NCI-H2227 (cell line): ENCODE measurements around the gene AMDHD1.
A peak's percentile ranks its signal among the peaks of the same experiment; 100 is the strongest.

ENCODE experiments used
- DNase-seq: peaks from one replicate; lab custom pipeline; 2025; ENCODE audit not compliant: unreplicated experiment; lab: John Stamatoyannopoulos, UW

Gene AMDHD1

DNA sequence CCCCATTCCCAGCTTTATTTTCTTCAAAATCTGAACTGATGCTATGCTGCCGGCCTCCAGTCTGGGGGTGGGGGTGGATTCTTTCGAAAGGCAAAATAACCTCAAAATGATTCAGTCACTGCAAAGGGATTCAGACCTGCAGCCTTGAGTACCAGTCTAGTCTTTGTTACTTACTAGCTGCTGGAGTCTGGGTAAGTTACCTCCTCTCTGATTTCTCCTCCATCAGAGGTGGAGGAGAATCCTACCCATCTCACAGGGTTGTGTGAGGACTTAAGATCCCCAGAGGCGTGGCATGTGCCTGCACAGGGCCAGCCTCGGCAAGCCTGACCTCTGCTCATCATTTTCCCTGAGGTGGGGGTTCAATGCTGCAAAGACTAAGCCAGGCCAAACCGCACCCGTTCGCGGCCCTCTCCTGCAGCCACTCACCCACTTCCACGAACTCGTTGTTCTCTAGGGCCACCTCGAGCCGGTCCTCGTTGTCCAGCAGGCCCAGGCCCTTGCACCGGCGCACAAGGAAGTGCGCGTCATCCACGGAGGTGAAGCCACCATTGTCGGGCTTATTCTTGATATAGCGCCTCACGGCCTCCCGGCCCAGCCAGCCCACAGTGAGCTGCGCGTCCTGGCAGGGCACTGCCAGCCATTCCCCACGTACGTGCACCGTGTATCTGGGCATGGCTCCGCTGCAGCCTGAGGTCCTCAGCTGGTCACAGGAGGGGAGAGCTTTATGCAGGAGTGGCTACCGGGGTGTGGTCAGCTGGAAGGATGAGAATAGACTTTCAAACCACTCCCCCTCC lies 52.3 kb downstream of the AMDHD1 start:
- no peak for DNase-seq

DNA sequence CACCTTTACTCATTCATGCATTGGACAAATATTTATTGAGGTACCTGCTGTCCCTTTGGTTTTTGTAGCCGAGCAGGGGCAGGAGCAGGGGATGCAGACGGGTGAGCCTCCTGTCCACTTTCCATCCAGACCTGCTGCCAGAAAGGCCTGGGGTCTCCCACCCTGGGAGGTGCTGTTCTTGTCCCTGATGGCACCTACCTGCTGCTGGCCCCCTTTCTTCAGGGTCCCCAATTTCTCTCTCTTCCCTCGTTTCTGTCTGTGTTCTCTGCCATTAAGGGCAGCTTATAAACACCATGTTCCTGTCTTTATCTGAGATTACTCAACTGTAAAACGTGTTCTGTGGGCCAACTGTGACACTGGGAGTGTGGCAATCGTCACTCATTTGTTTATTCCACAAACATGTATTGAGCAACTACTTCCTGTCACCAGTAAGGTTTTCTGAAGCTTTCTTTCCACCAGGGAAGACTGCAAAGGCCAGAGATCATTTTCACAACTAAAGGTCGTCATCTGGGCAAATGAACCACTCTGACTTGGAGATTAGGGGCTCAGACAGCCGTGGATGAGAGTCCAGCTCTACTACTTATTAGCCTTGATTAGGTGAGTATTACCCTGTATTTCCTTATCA lies 53.0 kb downstream of the AMDHD1 start, which contains the start of gene HAL:
HAL (minus strand) TSS at position 311 of the 625 bp plus-strand sequence. CDS start 434 bp downstream, outside the sequence.
- no peak for DNase-seq

DNA sequence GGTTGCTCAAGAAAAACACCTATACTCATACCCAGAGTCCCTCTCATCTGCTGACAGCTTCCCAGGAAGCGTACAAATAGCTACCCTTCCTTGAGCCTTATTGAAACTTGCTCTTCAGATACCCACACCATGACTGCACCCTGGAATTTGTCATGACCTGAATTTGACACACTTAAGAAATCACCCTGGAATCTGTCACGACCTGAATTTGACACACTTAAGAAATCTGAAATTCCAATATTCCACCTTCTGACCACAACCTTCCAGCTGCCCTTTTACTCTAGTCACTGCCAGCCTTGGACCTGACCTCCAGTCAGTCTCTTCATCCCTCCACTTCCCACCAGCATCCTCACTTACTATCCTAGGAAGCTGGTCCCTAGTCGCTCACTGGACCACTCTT lies 54.1 kb downstream of the AMDHD1 start:
- DNase-seq, result no peak

DNA sequence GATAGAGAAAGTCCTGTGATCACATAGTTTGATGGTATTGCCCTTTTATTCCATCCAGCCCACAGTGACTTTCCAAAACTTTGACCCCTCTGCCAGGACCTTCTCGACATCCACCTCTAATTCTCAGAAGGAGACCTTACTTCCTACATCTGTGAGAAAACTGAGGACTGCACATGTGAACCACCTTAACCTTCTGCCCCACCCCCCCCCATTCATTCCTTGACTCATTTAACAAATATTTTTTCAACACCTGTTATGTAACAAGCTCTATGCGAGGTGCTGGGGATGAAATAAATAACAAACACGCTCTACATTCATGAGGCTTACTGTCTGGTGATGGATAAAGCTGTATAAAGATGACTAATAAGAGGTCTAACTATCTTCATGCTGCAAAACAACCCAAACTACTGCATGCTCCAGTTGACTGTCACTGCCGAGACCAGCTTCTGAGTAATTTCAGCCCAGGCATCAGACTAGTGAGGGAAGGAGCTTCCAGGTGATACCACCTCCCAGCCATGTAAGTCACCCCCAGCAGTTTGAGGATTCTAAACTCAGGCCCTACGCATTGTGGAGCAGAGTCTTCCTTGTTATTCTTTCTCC lies 54.9 kb downstream of the AMDHD1 start:
- no peak for DNase-seq

DNA sequence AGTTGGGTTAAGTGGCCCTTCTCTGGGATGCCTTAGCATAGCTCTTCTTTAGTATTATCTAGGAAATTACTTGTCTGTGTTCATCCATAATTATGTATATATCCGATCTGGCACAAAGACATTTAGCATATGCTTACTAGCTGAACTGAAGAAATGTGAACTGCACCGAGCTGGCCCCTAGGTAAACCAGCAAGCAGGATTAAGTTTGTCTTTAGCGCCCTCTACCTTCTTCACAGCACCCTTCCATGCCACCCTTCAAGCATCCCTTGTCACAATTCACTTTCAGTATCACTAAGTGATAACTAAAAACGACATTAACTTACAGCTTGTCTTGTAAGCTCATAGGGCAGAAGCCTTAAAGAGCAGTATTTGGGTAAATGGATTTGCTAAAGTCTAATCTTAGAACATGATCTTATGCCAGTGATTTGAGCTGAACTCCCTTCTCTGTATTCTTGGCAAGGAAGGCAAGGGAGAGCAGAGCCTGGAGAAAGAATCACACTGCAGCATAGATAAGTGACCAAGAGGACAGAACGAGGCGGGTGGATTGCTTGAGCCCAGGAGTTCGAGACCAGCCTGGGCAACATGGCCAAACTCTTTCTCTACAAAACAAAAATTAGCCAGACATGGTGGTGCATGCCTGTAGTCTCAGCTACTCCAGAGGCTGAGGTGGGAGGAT lies 55.6 kb downstream of the AMDHD1 start:
- DNase-seq, result peak; percentile 73

DNA sequence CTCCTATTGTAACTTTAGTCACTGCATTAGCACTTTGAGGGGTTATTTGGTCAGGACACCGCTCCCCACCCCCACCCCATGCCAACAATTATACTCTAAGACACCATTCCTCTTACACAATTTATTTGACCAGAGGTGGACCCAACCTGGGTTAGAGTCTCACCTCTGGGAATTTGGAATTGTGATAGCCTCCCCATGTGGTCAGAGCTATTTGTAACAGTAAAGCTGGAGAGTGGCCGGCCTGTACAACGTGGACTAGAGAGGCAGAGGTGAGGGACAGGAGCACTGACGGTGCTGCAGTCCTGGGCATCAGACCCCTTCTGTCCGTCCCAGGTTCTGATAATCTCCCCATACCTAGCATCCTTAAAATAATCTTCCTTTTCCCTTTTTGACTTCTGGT lies 56.4 kb downstream of the AMDHD1 start:
- no peak for DNase-seq

DNA sequence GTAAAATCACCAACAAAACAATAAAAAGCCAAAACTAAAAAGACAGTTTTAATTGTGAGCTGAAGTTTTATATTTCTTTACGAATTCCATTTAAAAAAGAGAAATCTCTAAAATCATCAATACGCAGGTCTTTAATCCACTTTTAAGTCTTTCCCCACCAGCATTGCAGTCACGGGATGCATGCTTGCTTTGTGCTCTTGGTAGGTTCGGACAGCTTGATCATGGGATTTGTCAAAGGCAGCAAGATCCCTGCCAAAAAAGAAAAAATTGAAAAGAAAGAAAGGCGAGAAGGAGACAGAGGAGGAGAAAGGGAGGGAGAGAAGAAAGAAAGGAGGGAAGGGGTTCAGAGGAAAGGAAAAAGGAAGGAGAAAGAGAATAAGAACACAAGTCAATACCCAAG lies 57.7 kb downstream of the AMDHD1 start:
- no peak for DNase-seq

DNA sequence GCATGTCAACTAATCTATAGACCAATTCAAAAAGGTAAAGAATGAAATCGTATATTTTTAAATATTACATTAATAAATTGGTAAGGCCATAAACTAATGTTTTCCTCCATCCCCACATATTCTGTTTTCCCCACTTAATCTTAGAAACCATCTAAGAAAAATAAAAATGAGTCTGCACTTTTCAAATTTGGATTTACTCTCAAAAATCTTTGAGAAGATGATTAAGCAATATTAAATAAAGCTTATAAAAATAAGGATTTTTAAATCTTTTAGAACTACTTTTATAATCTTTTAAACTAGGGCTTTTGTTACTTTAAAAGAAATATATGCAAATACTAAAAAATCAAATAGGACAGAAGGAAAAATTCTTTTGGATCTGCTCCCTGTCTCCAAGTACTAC lies 63.6 kb downstream of the AMDHD1 start:
- no peak for DNase-seq

DNA sequence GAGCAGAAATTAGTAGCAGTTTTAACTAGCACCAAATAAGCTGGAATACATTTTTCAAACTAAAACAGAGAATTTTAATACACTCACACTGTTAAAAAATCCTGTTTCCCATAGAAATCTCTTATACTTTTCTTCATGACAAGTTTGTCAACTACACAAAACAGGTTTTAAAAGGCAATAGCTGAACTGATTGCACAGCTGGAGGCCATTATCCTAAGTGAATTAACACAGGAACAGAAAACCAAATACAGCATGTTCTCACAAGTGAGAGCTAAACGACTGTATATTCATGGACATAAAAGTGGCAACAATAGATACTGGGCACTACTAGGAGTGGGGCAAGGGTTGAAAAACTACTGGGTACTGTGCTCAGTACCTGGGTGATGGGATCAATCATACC lies 64.6 kb downstream of the AMDHD1 start:
- DNase-seq, result no peak

DNA sequence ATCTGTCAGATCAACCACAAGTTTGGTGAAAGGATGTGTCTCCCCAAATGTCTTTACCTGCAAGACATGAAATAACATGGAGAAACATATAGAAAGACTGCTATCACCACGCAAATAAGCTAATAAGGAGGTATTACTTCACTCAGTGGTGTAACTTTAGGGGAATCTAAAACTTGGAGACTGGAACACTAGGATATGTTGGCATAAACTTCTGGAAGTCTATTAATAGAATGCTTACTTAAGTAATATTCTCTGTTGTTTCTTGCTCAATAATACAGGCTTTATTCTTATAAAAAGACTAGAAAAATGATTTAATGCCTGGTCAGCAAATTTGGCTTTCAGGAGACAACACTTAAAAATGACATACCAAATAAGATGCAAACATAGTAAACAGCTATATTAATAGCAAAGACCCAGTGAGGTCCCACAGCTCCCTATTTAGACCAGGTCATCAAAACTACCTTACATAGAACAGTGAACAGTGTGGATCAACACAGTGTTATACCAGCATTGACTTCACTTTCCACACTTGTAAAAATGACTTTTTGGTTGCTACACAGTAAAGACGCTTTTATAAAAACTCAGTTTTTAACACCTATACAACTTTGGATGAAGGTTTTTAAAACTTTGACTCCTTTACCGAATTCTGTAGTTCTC lies 71.9 kb downstream of the AMDHD1 start:
- DNase-seq, result no peak

DNA sequence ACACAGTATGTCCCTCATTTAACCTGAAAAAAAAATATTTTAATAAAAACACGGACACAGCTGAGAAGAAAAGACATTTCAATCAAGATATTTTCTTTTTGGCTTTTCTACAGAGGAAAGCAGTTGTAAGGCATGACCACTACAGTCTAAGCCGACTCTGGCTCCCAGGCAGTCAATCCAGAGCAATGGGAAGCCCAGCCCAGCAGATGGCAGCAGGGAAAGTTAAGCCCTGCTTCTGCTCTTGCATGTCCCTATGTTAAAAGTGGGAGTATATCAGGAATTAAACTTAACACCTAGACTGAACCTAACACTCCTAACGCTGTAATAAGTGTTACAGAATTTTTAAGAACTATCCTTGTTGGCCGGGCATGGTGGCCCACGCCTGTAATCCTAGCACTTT lies 72.5 kb downstream of the AMDHD1 start:
- DNase-seq, result peak; percentile 11
